ENCODE results near the gene GZMM.

GRCh38 chr19:593055-593454 lies 49.2 kb downstream of the GZMM start:
- TF ChIP-seq EZH2 (IDR thresholded peaks at IDR 0.05; ENCODE audit: low read length, unreplicated experiment), result no peak
- TF ChIP-seq, protein P1, sequence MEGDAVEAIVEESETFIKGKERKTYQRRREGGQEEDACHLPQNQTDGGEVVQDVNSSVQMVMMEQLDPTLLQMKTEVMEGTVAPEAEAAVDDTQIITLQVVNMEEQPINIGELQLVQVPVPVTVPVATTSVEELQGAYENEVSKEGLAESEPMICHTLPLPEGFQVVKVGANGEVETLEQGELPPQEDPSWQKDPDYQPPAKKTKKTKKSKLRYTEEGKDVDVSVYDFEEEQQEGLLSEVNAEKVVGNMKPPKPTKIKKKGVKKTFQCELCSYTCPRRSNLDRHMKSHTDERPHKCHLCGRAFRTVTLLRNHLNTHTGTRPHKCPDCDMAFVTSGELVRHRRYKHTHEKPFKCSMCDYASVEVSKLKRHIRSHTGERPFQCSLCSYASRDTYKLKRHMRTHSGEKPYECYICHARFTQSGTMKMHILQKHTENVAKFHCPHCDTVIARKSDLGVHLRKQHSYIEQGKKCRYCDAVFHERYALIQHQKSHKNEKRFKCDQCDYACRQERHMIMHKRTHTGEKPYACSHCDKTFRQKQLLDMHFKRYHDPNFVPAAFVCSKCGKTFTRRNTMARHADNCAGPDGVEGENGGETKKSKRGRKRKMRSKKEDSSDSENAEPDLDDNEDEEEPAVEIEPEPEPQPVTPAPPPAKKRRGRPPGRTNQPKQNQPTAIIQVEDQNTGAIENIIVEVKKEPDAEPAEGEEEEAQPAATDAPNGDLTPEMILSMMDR (conservative IDR thresholded peaks at IDR 0.05; ENCODE audit: low read depth, low read length), result no peak
- no peak for TF ChIP-seq EZH2phosphoT487 (IDR thresholded peaks at IDR 0.05; ENCODE audit: borderline replicate concordance, low read length)

All from PC-3 (cell line).